HEK293 (cell line): ENCODE measurements around the gene BRD3OS.

Source experiments
- ZNF324 ChIP-seq: fragments of 450-650 bp; formaldehyde crosslinking; IDR thresholded peaks from 2 replicates; pipeline ENCODE4 v1.5.1; 2016; ENCODE audit warnings: missing biosample characterization, missing genetic modification characterization
- ZNF433 ChIP-seq: fragments of 450-650 bp; formaldehyde crosslinking; IDR thresholded peaks from 2 replicates; pipeline ENCODE4 v1.5.1; 2016; ENCODE audit warnings: missing biosample characterization, missing genetic modification characterization, low read depth
- TF ChIP-seq, protein P1 (sequence below): fragments of 450-650 bp; formaldehyde crosslinking; IDR thresholded peaks from 2 replicates; pipeline ENCODE4 v1.5.1; 2016; ENCODE audit warnings: missing biosample characterization, missing genetic modification characterization

DNA sequence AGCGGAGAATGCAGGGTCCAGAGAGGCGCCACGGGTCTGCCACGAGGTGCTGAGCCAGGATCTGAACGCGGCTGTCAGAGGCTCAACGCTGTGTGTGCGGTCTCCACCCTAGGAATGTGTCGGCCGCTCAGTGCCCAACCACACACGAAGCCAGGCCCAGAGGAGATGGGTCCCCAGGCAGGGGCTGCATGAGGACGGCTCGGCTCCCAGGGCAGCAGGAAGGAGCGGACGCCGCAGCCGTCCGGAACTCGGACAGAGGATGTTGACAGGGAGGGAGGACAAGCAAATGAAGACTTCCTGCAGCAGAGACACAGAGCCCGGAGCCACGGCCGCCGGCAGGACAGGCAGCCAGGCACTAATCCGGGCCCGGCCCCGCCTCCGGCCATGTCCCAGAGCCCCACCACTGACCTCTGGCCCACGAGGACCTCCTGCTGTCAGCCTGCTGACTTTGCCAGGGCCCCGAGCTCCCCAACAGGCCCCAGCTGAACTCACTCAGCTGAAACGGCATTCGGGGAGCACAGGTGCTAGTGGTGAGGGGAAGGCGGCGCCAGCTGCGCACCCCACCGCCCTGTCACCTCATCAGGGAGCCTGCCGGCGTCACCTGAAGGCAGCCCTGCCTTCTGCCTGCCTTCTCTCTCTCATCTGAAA, 45.9 kb upstream of the BRD3OS start:
- TF ChIP-seq ZNF433 (tag by site-specific recombination) (no peak), ZNF324 (no peak)
- TF ChIP-seq, protein P1, sequence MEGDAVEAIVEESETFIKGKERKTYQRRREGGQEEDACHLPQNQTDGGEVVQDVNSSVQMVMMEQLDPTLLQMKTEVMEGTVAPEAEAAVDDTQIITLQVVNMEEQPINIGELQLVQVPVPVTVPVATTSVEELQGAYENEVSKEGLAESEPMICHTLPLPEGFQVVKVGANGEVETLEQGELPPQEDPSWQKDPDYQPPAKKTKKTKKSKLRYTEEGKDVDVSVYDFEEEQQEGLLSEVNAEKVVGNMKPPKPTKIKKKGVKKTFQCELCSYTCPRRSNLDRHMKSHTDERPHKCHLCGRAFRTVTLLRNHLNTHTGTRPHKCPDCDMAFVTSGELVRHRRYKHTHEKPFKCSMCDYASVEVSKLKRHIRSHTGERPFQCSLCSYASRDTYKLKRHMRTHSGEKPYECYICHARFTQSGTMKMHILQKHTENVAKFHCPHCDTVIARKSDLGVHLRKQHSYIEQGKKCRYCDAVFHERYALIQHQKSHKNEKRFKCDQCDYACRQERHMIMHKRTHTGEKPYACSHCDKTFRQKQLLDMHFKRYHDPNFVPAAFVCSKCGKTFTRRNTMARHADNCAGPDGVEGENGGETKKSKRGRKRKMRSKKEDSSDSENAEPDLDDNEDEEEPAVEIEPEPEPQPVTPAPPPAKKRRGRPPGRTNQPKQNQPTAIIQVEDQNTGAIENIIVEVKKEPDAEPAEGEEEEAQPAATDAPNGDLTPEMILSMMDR (tag by site-specific recombination), result no peak
